Spleen (tissue), 11 donors: ENCODE measurements around the gene TSC22D2. TPM values are rescaled to one million over a fixed set of nuclear protein-coding genes. Genes with fewer than 3 reads are reported as not detected.

Experiments
- DNase-seq: peaks from one replicate; pipeline ENCODE4 v3.0.0-alpha.2; 2020
- H3K27ac ChIP-seq, 8 donors: fragments of 200-600 bp; sonication (generic) in 7 of 8; 1 replicate in 4 of 8; 2 replicates in 4 of 8; pipeline versions ENCODE4 v1.5.0 to v1.8.0; 2016 to 2021; ENCODE audit warnings: inconsistent platforms in 4 of 8, mild to moderate bottlenecking in 4 of 8, moderate library complexity in 1 of 8
- H3K27me3 ChIP-seq, 7 donors: fragments of 200-600 bp; sonication (generic) in 6 of 7; replicated peaks in 1 of 7; 1 replicate in 4 of 7; 2 replicates in 3 of 7; pipeline versions ENCODE4 v1.5.0 to v1.8.0; 2016 to 2021; ENCODE audit warnings: inconsistent platforms in 3 of 7, mild to moderate bottlenecking in 1 of 7
- H3K36me3 ChIP-seq, 6 donors: fragments of 200-600 bp; sonication (generic) in 5 of 6; 1 replicate in 4 of 6; 2 replicates in 2 of 6; pipeline versions ENCODE4 v1.5.0 to v1.8.0; 2016 to 2021; ENCODE audit warnings: inconsistent platforms in 2 of 6
- H3K4me1 ChIP-seq, 6 donors: fragments of 200-600 bp; sonication (generic) in 5 of 6; 1 replicate in 3 of 6; 2 replicates in 3 of 6; pipeline versions ENCODE4 v1.5.0 to v1.8.0; 2016 to 2021; ENCODE audit warnings: inconsistent platforms in 3 of 6
- H3K4me3 ChIP-seq, 8 donors: fragments of 200-600 bp; sonication (generic) in 7 of 8; 1 replicate in 4 of 8; 2 replicates in 4 of 8; pipeline versions ENCODE4 v1.5.0 to v1.8.0; 2016 to 2021; ENCODE audit warnings: inconsistent platforms in 4 of 8, mild to moderate bottlenecking in 4 of 8, moderate library complexity in 2 of 8
- H3K9me3 ChIP-seq, 8 donors: fragments of 200-600 bp; sonication (generic) in 7 of 8; 1 replicate in 4 of 8; 2 replicates in 4 of 8; pipeline versions ENCODE4 v1.5.0 to v1.8.0; 2016 to 2021; ENCODE audit warnings: inconsistent platforms in 4 of 8
- CTCF ChIP-seq, 11 experiments: fragments of 200-600 bp in 7 of 11; fragments of 450-650 bp in 4 of 11; sonication (generic) in 4 of 11; IDR thresholded peaks in 8 of 11; conservative IDR thresholded peaks in 3 of 11; 1 replicate in 7 of 11; 2 replicates in 4 of 11; pipeline versions ENCODE4 v1.4.0 to v1.8.0; 2016 to 2021; ENCODE audit warnings: antibody characterized with exemption in 11 of 11, inconsistent platforms in 4 of 11, mild to moderate bottlenecking in 1 of 11
- POLR2A ChIP-seq, 3 donors: fragments of 450-650 bp; IDR thresholded peaks; one replicate each; pipeline ENCODE4 v1.5.1; 2017; ENCODE audit warnings: antibody characterized with exemption in 3 of 3, mild to moderate bottlenecking in 1 of 3
- POLR2AphosphoS5 ChIP-seq, 3 donors: sonication (generic); formaldehyde crosslinking; IDR thresholded peaks; one replicate each; pipeline ENCODE4 v1.5.1; 2017; ENCODE audit warnings: antibody characterized with exemption in 3 of 3
- WGBS, 5 donors: extraction: QIAGEN DNeasy Blood & Tissue Kit in 3 of 5; methylation state at CpG; one replicate each; pipeline versions ENCODE4 v1.1.5 to v1.1.7; 2013 to 2018; 5-methylcytosine and 5-hydroxymethylcytosine counted together
- intact Hi-C: fragments of 100-400 bp; cut with DNase I; formaldehyde crosslinking; loops from one replicate; pipeline ENCODE4 v1.15.0; 2023; ENCODE audit warnings: low total_unique reads
- polyA plus RNA-seq, 3 donors: library from polyadenylated mRNA; stranded (reverse); fragments of 200-250 nt; gene quantifications; one replicate each; pipeline ENCODE4 v1.2.1, GENCODE V29; 2013
- total RNA-seq, 7 donors: library from RNA; depleted of rRNA in 3 of 7; stranded (reverse); fragments of >200 nt in 3 of 7; fragmentation: NEBNext Ultra II Directional in 4 of 7; extraction: Animal tissue kit (Norgen Biotek cat#: 25700) in 4 of 7; gene quantifications; one replicate each; pipeline versions ENCODE4 v1.1.0 to v1.2.1, GENCODE V29; 2016 to 2021
- donor health status: healthy with polysubstance abuse.
- donor health status: DM: no; HTN: no; CAD: no; lungs with moderate emphysema.
- donor health status: DM: no; HTN: no; CAD: no.
- donor health status: Bipolar disorder and iron deficiency.
- donor health status: healthy.
- donor health status: DM: no; HTN: no; CAD: no.
- donor health status: DM: yes; HTN: yes; CAD: no.

The TSC22D2 gene
- total and polyA plus RNA-seq, 10 donors: 8.4 to 34.8 (median 26.2) TPM

GRCh38 chr3:150390087-150390486 lies 18.0 kb upstream of the TSC22D2 start:
- TF ChIP-seq POLR2AphosphoS5 (IDR thresholded peaks at IDR 0.05): no peak
- Histone ChIP-seq H3K36me3 (no peaks in the 10 kb centered on the region), H3K27ac (no peak overlapping the region), H3K9me3 (no peaks in the 10 kb centered on the region), H3K4me1 (peaks cover 3 to 12% (median 7%) of the 10 kb centered on the region in 6 donors), H3K27me3 (no peaks in the 10 kb centered on the region), H3K4me3 (no peak overlapping the region)
- no peak for DNase-seq
- intact Hi-C loops: no loop called here

- no peak for DNase-seq
- Histone ChIP-seq H3K4me1 (peaks cover 0 to 1% (median 0%) of the 10 kb centered on the region in 6 donors), H3K4me3 (no peak overlapping the region), H3K27me3 (no peaks in the 10 kb centered on the region), H3K27ac (no peak overlapping the region), H3K36me3 (no peaks in the 10 kb centered on the region), H3K9me3 (no peaks in the 10 kb centered on the region)
- intact Hi-C loops: no loop called here
- no peak for TF ChIP-seq POLR2AphosphoS5 (IDR thresholded peaks at IDR 0.05)
- TF ChIP-seq POLR2A (IDR thresholded peaks at IDR 0.05): no peak
- TF ChIP-seq CTCF (IDR thresholded peaks at IDR 0.05 in 8 of 11, conservative IDR thresholded peaks at IDR 0.05 in 3 of 11): no peak
These were observed 16.9 kb upstream of the TSC22D2 start for GRCh38 chr3:150391161-150391560.

- H3K27ac ChIP-seq: no peak overlapping the region
- DNase-seq: no peak
- no peaks in the 10 kb centered on the region for H3K36me3 ChIP-seq
- intact Hi-C loops: no loop called here
- no peak for TF ChIP-seq CTCF (IDR thresholded peaks at IDR 0.05 in 8 of 11, conservative IDR thresholded peaks at IDR 0.05 in 3 of 11)
- H3K27me3 ChIP-seq: no peaks in the 10 kb centered on the region
- H3K9me3 ChIP-seq: no peaks in the 10 kb centered on the region
- H3K4me3 ChIP-seq: no peak overlapping the region
- H3K4me1 ChIP-seq: no peaks in the 10 kb centered on the region
- 51 to 79% (median 68%) methylated on average over 1 of the region's 1 CpG for WGBS, 5 donors
These were observed 14.4 kb upstream of the TSC22D2 start for GRCh38 chr3:150393745-150394144.

GRCh38 chr3:150394606-150395005 lies 13.5 kb upstream of the TSC22D2 start:
- Histone ChIP-seq H3K4me1 (no peaks in the 10 kb centered on the region), H3K27me3 (no peaks in the 10 kb centered on the region), H3K9me3 (no peaks in the 10 kb centered on the region), H3K27ac (no peak overlapping the region), H3K4me3 (no peak overlapping the region), H3K36me3 (no peaks in the 10 kb centered on the region)
- no peak for DNase-seq
- no peak for TF ChIP-seq CTCF (IDR thresholded peaks at IDR 0.05 in 8 of 11, conservative IDR thresholded peaks at IDR 0.05 in 3 of 11)
- TF ChIP-seq POLR2A (IDR thresholded peaks at IDR 0.05): no peak
- TF ChIP-seq POLR2AphosphoS5 (IDR thresholded peaks at IDR 0.05): no peak
- WGBS, 5 donors: 85 to 94% (median 91%) methylated on average over 2 of the region's 2 CpGs
- intact Hi-C loops: no loop called here

GRCh38 chr3:150396491-150396890 lies 11.6 kb upstream of the TSC22D2 start:
- TF ChIP-seq CTCF (IDR thresholded peaks at IDR 0.05 in 8 of 11, conservative IDR thresholded peaks at IDR 0.05 in 3 of 11) (no peak), POLR2A (IDR thresholded peaks at IDR 0.05) (no peak), POLR2AphosphoS5 (IDR thresholded peaks at IDR 0.05) (no peak)
- 0 to 65% (median 36%) methylated on average over 1 of the region's 1 CpG for WGBS, 5 donors
- H3K4me3 ChIP-seq: no peak overlapping the region
- no peak for DNase-seq
- H3K9me3 ChIP-seq: no peaks in the 10 kb centered on the region
- no peaks in the 10 kb centered on the region for H3K36me3 ChIP-seq
- no peak overlapping the region for H3K27ac ChIP-seq
- no peaks in the 10 kb centered on the region for H3K27me3 ChIP-seq
- no peaks in the 10 kb centered on the region for H3K4me1 ChIP-seq
- intact Hi-C loops: no loop called here
